GM12875 (cell line): ENCODE results near the gene FNDC3A.
"Not testable (repeated sequence)": the region's sequence is repeated elsewhere in the genome, so short reads cannot be mapped to it uniquely, and the experiment has no call there.

Experiments
- H3K4me3 ChIP-seq: one replicate; pipeline ENCODE4 v1.5.1; 2011; ENCODE audit warnings: low read depth, low read length, control low read depth
- CTCF ChIP-seq: IDR thresholded peaks from 2 replicates; pipeline ENCODE4 v1.5.1; 2011; ENCODE audit warnings: low read depth, mild to moderate bottlenecking, control low read depth, inconsistent platforms, low read length, moderate library complexity, borderline replicate concordance; ENCODE audit not compliant: insufficient read depth

FNDC3A gene

GRCh38 chr13:49055021-49055420, 79.3 kb downstream of the FNDC3A start:
- no peak overlapping the region for H3K4me3 ChIP-seq
- no peak for TF ChIP-seq CTCF

- H3K4me3 ChIP-seq, result no peak overlapping the region
- no peak for TF ChIP-seq CTCF
Measured at GRCh38 chr13:49057176-49057575, 81.5 kb downstream of the FNDC3A start.

- no peak overlapping the region for H3K4me3 ChIP-seq
- TF ChIP-seq CTCF, result no peak
Measured at GRCh38 chr13:49058761-49059160, 83.0 kb downstream of the FNDC3A start.

- H3K4me3 ChIP-seq, result no peak overlapping the region
- TF ChIP-seq CTCF, result no peak
Measured at GRCh38 chr13:49060678-49061387, 85.1 kb downstream of the FNDC3A start.

GRCh38 chr13:49061388-49061752, 85.7 kb downstream of the FNDC3A start:
- H3K4me3 ChIP-seq, result not testable (repeated sequence)

- H3K4me3 ChIP-seq, result no peak overlapping the region
- no peak for TF ChIP-seq CTCF
Measured at GRCh38 chr13:49062297-49062896, 86.7 kb downstream of the FNDC3A start.

- no peak for TF ChIP-seq CTCF
- H3K4me3 ChIP-seq, result no peak overlapping the region
Measured at GRCh38 chr13:49063011-49063410, 87.3 kb downstream of the FNDC3A start.

GRCh38 chr13:49063497-49063896, 87.8 kb downstream of the FNDC3A start:
- no peak for TF ChIP-seq CTCF
- H3K4me3 ChIP-seq, result no peak overlapping the region
